GM18519 (cell line): ENCODE measurements around the gene DENND1A.

ENCODE experiments used
- ATAC-seq: cut with Tn5 transposase; IDR thresholded peaks from one replicate; pipeline ENCODE4 v1.9.1; 2021; ENCODE audit warnings: mild to moderate bottlenecking, moderate library complexity; ENCODE audit not compliant: unreplicated experiment, low FRiP score

The DENND1A gene

GRCh38 chr9:123691765-123692303 is 238.1 kb downstream of the DENND1A start:
- no peak for ATAC-seq

- ATAC-seq, result no peak
Observed at GRCh38 chr9:123689701-123690428, 240.1 kb downstream of the DENND1A start.

- no peak for ATAC-seq
Observed at GRCh38 chr9:123687246-123687751, 242.6 kb downstream of the DENND1A start.

GRCh38 chr9:123686829-123687192 is 243.1 kb downstream of the DENND1A start:
- no peak for ATAC-seq

GRCh38 chr9:123686131-123686828 is 243.6 kb downstream of the DENND1A start:
- no peak for ATAC-seq

DNA sequence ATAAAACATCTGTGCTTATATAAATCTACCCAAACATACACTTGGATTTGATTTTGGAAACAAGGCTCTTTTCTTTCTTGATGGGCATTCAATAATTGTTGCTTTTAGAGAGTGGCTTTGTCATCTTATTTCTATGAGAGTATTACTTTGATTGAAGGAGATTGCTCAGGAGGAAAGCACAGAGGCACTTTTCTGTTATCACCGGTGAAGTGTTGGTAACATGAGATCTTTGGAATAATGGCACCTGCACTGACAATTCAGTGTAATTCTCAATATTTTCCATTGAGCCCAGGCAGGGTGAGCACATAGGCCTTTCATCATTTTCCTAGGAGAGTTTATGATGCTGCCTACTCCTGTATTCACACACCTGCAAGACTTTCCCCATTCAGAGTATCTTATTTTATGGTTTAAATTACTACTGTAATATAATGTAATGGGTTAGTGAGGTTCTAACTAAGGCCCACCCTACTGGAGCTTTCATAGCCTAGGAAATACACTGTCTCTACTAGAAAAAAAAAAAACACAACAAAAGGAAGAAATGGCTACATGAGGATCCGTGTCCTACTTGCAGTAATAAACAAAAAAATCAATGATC is 244.3 kb downstream of the DENND1A start:
- ATAC-seq, result no peak

DNA sequence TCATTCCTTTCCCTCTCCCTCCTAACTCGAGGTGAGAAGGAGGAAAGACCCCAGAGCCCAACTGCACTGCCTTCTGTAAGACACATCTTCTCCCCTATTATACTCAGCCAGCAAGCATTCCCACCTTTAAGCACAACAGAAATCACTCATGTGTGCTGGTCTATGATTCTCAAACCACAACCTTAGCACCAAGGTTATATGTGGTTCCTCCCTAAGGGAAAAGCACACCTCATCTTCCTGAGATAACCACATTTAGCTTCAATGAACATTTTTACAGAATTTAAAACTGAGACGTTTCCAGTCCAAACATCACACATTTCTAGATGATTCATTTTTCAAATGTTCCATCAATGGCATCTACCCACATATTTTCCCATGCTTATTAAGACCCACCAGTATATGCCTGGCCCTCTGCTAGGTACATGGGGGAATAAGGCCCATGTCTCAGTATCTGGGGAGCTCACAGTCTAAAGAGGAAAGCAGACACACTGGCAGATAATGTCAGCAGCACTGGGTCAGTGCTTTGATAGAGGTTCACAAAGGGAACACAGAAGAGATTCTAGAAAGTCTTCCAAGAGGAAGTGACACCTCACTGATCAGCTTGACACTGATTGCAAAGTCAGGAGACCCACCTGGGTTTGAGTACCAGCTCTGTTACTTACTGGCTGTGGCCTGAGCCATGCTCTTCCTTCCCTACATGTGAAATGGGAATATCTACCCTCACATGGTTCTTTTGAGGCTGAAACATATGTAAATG is 245.4 kb downstream of the DENND1A start:
- ATAC-seq, result no peak

DNA sequence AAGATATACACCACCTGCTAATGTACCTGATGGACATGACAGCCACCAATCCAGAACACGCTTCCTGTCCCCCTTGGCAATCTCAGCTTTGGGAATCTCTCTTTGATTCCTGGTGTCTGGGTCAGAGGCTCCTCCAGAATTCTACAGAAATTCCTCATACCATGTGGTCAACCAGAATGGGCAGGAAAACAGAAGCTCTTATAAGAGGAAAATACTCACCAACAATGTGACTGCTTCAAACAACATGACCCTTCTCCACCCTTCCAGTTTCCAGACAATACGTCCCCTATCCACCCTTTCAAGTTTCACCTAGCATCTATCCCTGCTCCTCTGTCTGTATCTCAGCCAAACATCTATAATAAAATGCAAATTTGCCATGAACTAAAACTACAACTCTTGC is 247.2 kb downstream of the DENND1A start:
- ATAC-seq, result no peak

- no peak for ATAC-seq
Observed at GRCh38 chr9:123680352-123680751, 249.6 kb downstream of the DENND1A start.

DNA sequence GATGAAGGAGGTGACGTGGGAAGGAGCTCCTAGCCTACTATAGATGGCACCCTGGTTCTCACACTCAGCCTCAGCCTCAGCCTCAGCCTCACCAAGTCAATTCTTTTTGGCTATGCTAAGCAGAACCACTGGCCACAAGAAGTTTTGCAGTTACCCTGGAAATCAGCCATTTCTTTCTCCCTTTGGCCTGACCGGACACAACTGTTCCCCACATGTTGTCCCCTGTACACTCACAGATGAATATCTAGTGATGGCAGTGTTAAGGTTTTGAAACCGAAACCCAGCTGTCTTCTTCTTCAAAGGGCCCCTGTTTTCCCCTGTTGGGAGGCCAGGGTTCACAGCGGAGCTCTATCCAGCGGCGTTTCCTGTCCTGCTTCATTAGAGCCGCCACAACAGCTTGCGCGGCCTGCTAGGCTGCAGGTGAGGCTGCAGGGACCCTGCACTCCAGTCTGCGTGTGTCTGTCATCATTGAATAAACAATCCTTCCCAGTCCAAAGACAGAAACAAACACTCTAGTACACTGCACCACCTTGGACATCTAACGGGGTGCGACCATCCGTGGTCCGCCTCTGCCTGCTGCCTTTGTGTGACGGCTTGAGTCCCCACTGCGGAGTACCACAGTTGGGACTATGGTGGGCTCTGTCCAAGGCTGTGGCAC is 250.5 kb downstream of the DENND1A start:
- ATAC-seq, result peak; percentile 83

- no peak for ATAC-seq
Observed at GRCh38 chr9:123678878-123679329, 251.0 kb downstream of the DENND1A start.

- ATAC-seq, result no peak
Observed at GRCh38 chr9:123678038-123678877, 251.7 kb downstream of the DENND1A start.

GRCh38 chr9:123676869-123677268 is 253.1 kb downstream of the DENND1A start:
- ATAC-seq, result no peak

- ATAC-seq, result no peak
Observed at GRCh38 chr9:123669346-123669745, 260.6 kb downstream of the DENND1A start.

GRCh38 chr9:123663529-123663928 is 266.4 kb downstream of the DENND1A start:
- no peak for ATAC-seq

DNA sequence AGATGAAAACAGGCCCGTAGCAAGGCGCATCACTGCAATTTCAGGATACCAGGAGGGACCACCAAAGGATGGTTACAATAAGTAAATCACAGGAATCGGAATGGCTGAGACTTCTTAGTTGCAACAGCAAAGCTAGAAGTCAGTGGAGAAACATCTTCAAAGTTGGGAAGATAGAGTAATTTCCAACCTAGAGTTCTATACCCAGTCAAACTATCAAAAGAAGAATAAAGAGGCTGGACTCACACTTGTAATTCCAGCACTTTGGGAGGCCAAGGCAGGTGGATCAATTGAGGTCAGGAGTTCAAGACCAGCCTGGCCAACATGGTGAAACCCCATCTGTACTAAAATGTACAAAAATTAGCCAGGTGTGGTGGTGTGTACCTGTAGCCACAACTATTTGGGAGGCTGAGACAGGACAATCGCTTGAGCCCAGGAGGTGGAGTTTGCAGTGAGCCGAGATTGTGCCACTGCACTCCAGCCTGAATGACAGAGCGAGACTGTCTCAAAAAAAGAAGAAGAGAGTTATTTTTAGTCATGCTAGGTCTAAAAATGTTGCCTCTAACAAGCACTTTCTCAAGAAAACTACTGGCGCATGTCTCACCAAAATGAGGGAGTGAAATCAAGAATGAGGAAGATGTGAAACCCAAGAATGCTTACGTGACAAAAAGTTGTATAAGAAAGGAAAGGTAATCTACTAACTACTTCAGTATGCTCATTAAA is 267.7 kb downstream of the DENND1A start:
- no peak for ATAC-seq

DNA sequence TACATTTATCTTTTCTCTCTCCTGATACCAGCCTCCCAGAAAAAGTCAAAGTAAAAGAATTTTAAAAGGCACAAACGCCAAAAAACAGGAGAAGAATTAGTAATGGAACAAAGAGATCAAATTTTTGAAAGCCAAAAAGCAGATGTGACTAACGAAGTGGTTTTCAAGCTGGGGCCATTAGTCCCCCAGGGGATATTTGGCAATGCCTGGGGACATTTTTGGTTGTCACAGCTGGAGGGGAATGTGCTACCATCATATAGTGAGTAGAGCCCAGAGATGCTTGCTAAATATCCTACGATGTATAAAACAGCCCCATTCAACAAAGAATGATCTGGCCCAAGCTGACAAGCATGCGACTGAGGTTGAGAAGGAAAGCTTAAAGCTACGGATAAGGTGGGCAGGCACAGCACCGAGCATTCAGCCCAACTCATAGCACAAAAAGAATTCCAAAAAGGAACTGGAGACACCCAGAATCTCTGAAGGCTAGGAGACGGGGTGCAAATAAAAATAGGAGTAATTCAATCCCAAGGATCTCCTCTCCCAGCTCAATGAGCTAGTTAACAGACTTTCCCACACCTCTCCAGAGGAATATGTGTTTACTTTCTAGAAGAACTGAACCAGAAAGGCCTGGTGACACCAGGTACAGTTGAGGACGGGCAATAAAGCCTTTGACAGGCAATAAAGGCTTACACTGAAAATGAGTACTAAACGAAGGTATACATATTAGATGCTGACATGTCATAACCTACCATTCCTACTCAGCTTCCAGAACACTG is 269.0 kb downstream of the DENND1A start:
- ATAC-seq, result no peak

DNA sequence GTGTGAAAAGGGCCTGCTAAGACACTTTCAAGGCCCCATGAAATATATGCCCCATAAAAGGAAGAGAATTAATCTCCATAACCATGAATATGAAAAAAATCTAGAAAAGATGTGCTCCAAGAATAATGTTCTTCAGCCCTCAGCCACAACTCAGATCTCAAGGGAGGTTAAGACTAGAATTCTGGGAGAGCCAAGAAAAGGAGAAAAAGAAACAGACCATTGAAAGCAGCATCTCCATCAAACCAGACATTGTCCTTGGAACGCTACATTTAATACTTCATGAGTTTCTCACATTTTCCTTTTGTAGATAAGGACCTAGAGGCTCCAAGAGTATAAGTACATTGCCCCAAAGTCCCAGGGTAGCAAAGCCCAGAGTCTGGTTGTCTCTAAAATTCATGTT is 270.6 kb downstream of the DENND1A start:
- ATAC-seq, result no peak
